GM23338 (cell line): ENCODE results near the gene CTDSP1. TPM values are rescaled to one million over a fixed set of nuclear protein-coding genes. Genes with fewer than 3 reads are reported as not detected.

Source experiments
- ATAC-seq: fragments of 200-7000 bp; cut with Tn5 transposase; 3 replicates; pipeline ENCODE4 v1.9.1; 2020
- DNase-seq: peaks from one replicate; pipeline ENCODE4 v3.0.0-alpha.2; 2015; ENCODE audit warnings: low spot score
- H2AFZ ChIP-seq: fragments of 200-600 bp; sonication (generic); 2 replicates; pipeline ENCODE4 v1.8.0; 2016; ENCODE audit warnings: antibody characterized with exemption, mild to moderate bottlenecking, moderate library complexity
- H3F3A ChIP-seq: fragments of 200-600 bp; sonication (generic); replicated peaks from 2 replicates; pipeline ENCODE4 v1.8.0; 2017; ENCODE audit warnings: antibody characterized with exemption, mixed run types, low read depth
- H3K27ac ChIP-seq: fragments of 200-600 bp; sonication (generic); 2 replicates; pipeline ENCODE4 v1.6.1; 2016; ENCODE audit warnings: low read depth
- H3K27me3 ChIP-seq: fragments of 200-600 bp; sonication (generic); 2 replicates; pipeline ENCODE4 v1.8.0; 2016; ENCODE audit warnings: mild to moderate bottlenecking, mixed run types, moderate library complexity; ENCODE audit not compliant: insufficient read depth
- H3K36me3 ChIP-seq: fragments of 200-600 bp; sonication (generic); 2 replicates; pipeline ENCODE4 v1.8.0; 2016; ENCODE audit warnings: mild to moderate bottlenecking; ENCODE audit not compliant: insufficient read depth
- H3K4me1 ChIP-seq: fragments of 200-600 bp; sonication (generic); 2 replicates; pipeline ENCODE4 v1.8.0; 2016; ENCODE audit warnings: mild to moderate bottlenecking, moderate library complexity; ENCODE audit not compliant: insufficient read depth
- H3K4me2 ChIP-seq: fragments of 200-600 bp; sonication (generic); 2 replicates; pipeline ENCODE4 v1.7.1; 2017; ENCODE audit warnings: mixed run types
- H3K4me3 ChIP-seq: fragments of 200-600 bp; sonication (generic); 2 replicates; pipeline ENCODE4 v1.6.1; 2016; ENCODE audit warnings: mixed run types
- H3K79me2 ChIP-seq: fragments of 200-600 bp; sonication (generic); replicated peaks from 2 replicates; pipeline ENCODE4 v1.8.0; 2017; ENCODE audit warnings: mild to moderate bottlenecking; ENCODE audit not compliant: insufficient read depth
- H3K9me2 ChIP-seq: fragments of 200-600 bp; sonication (generic); 2 replicates; pipeline ENCODE4 v1.8.0; 2017; ENCODE audit not compliant: insufficient read depth
- H4K20me1 ChIP-seq: fragments of 200-600 bp; sonication (generic); replicated peaks from 2 replicates; pipeline ENCODE4 v1.8.0; 2017; ENCODE audit warnings: mild to moderate bottlenecking; ENCODE audit not compliant: insufficient read depth
- H3K27ac Mint-ChIP-seq: 2 replicates; pipeline ENCODE4 v1.8.0; 2020; ENCODE audit warnings: inconsistent platforms, mild to moderate bottlenecking, moderate library complexity, mixed read lengths
- H3K27me3 Mint-ChIP-seq: 3 replicates; pipeline ENCODE4 v1.8.0; 2022; ENCODE audit warnings: low read depth, mild to moderate bottlenecking, moderate library complexity, mixed read lengths, inconsistent platforms; ENCODE audit not compliant: insufficient read depth, poor library complexity
- H3K36me3 Mint-ChIP-seq: 3 replicates; pipeline ENCODE4 v1.8.0; 2021; ENCODE audit warnings: low read depth, mild to moderate bottlenecking, inconsistent platforms, moderate library complexity, mixed read lengths
- H3K4me1 Mint-ChIP-seq: 3 replicates; pipeline ENCODE4 v1.8.0; 2020; ENCODE audit warnings: mild to moderate bottlenecking, inconsistent platforms, mixed read lengths
- H3K4me3 Mint-ChIP-seq: 3 replicates; pipeline ENCODE4 v1.8.0; 2021; ENCODE audit warnings: moderate library complexity, mild to moderate bottlenecking, inconsistent platforms, mixed read lengths
- H3K9me3 Mint-ChIP-seq: 3 replicates; pipeline ENCODE4 v1.8.0; 2020; ENCODE audit warnings: moderate library complexity, mild to moderate bottlenecking, inconsistent platforms, mixed read lengths
- CREB1 ChIP-seq: fragments of 250-450 bp; sonication (Bioruptor Pico); IDR thresholded peaks from 2 replicates; pipeline ENCODE4 v1.5.0; 2020; ENCODE audit warnings: low read depth, mild to moderate bottlenecking, moderate library complexity
- CTCF ChIP-seq, 2 experiments: fragments of 200-600 bp in 1 of 2; sonication (generic) in 1 of 2; conservative IDR thresholded peaks; 2 replicates each; pipeline versions ENCODE4 v1.5.1 to v1.6.1; 2016 to 2017; ENCODE audit warnings: antibody characterized with exemption in 2 of 2, low read depth in 2 of 2, mild to moderate bottlenecking in 2 of 2, moderate library complexity in 1 of 2
- ETS1 ChIP-seq: IDR thresholded peaks from 2 replicates; pipeline ENCODE4 v1.6.1; 2016; ENCODE audit warnings: antibody characterized with exemption
- EZH2 ChIP-seq: fragments of 200-600 bp; sonication (generic); IDR thresholded peaks from one replicate; pipeline ENCODE4 v1.8.0; 2017; ENCODE audit warnings: antibody characterized with exemption, mild to moderate bottlenecking, low read depth; ENCODE audit not compliant: unreplicated experiment
- EZH2phosphoT487 ChIP-seq: fragments of 200-600 bp; sonication (generic); IDR thresholded peaks from one replicate; pipeline ENCODE4 v1.8.1; 2018; ENCODE audit warnings: antibody characterized with exemption; ENCODE audit not compliant: unreplicated experiment
- JUNB ChIP-seq: IDR thresholded peaks from one replicate; pipeline ENCODE4 v1.6.1; 2016; ENCODE audit warnings: antibody characterized with exemption; ENCODE audit not compliant: unreplicated experiment
- NANOG ChIP-seq: IDR thresholded peaks from 2 replicates; pipeline ENCODE4 v1.6.1; 2016; ENCODE audit warnings: antibody characterized with exemption, borderline replicate concordance
- POLR2AphosphoS5 ChIP-seq: IDR thresholded peaks from 2 replicates; pipeline ENCODE4 v1.6.1; 2016; ENCODE audit warnings: antibody characterized with exemption, low read depth
- REST ChIP-seq: IDR thresholded peaks from one replicate; pipeline ENCODE4 v1.6.1; 2018; ENCODE audit warnings: antibody characterized with exemption; ENCODE audit not compliant: unreplicated experiment
- STAT1 ChIP-seq: IDR thresholded peaks from one replicate; pipeline ENCODE4 v1.6.1; 2016; ENCODE audit warnings: antibody characterized with exemption; ENCODE audit not compliant: unreplicated experiment
- ZNF114 ChIP-seq: fragments of 250-450 bp; sonication (Bioruptor Pico); IDR thresholded peaks from 2 replicates; pipeline ENCODE4 v1.5.0; 2020; ENCODE audit warnings: mild to moderate bottlenecking, moderate library complexity
- ZNF331 ChIP-seq: fragments of 250-450 bp; sonication (Bioruptor Pico); IDR thresholded peaks from 2 replicates; pipeline ENCODE4 v1.5.0; 2020; ENCODE audit warnings: low read depth, mild to moderate bottlenecking, moderate library complexity
- ZNF462 ChIP-seq: fragments of 250-450 bp; sonication (Bioruptor Pico); IDR thresholded peaks from 2 replicates; pipeline ENCODE4 v1.5.0; 2020; ENCODE audit warnings: mild to moderate bottlenecking, moderate library complexity
- polyA plus RNA-seq: library from polyadenylated mRNA; unstranded; fragments of >200 nt; fragmentation: Nextera tagmentation; extraction: Ambion mirVana; gene quantifications from 2 replicates; pipeline ENCODE4 v1.2.1, GENCODE V29; 2016
- total RNA-seq: library from RNA; depleted of rRNA; stranded (reverse); fragments of >200 nt; shearing (Covaris generic); gene quantifications from 2 replicates; pipeline ENCODE4 v1.2.3, GENCODE V29; 2014

Gene CTDSP1
- total and polyA plus RNA-seq, 2 experiments from 2014 or later = 6.7 to 21.8 TPM

GRCh38 chr2:218418717-218419458, 19.2 kb downstream of the CTDSP1 start, which contains the start of gene VIL1:
VIL1 (plus strand) TSS chr2:218419123; CDS start chr2:218423779, 4,656 bp downstream.
- H3K4me3 ChIP-seq = 0 out of 2 replicates have a peak within 1 kb of the TSS, but pooled peaks have one; percentile 17
- H3K27me3 Mint-ChIP-seq = peaks cover 11% of the 10 kb centered on the region
- ATAC-seq = peak; percentile 90
- peaks cover 6% of the 10 kb centered on the region; the same call in 2 of the 3 replicates for H3K4me1 Mint-ChIP-seq
- no peaks in the 10 kb centered on the region for H3K27me3 ChIP-seq
- peaks cover 10% of the 10 kb centered on the region; the same call in 1 of the 2 replicates for H3K4me1 ChIP-seq
- no peaks in the 10 kb centered on the region for H3K9me2 ChIP-seq
- H3K36me3 Mint-ChIP-seq = no peaks in the 10 kb centered on the region
- H3K4me2 ChIP-seq = peak within 1 kb of the TSS; percentile 60
- peak within 1 kb of the TSS; percentile 13; the same call in 1 of the 2 replicates for H3K27ac Mint-ChIP-seq
- H3K9me3 Mint-ChIP-seq = no peaks in the 10 kb centered on the region
- no peaks in the 10 kb centered on the region for H4K20me1 ChIP-seq
- no peak for TF ChIP-seq JUNB
- no peak for TF ChIP-seq ZNF114 (CRISPR knock-in tag)
- no peak for TF ChIP-seq CREB1
- TF ChIP-seq POLR2AphosphoS5 = no peak
- no peak for TF ChIP-seq EZH2
- TF ChIP-seq ETS1 = no peak
- TF ChIP-seq EZH2phosphoT487 = no peak
- no peak for TF ChIP-seq ZNF462
- TF ChIP-seq STAT1 = no peak
- TF ChIP-seq REST = no peak
- TF ChIP-seq NANOG = no peak
- no peak for TF ChIP-seq CTCF (conservative IDR thresholded peaks at IDR 0.05; ENCODE audit: low read depth in 2 of 2)
- no peak for TF ChIP-seq ZNF331
- DNase-seq = peak; percentile 63
- peak within 1 kb of the TSS; percentile 66; the same call in 1 of the 2 replicates for H2AFZ ChIP-seq
- H3K4me3 Mint-ChIP-seq = no peak within 1 kb of the TSS
- H3K27ac ChIP-seq = no peak within 1 kb of the TSS
- H3K36me3 ChIP-seq = no peaks in the 10 kb centered on the region
- no peaks in the 10 kb centered on the region for H3K79me2 ChIP-seq
- H3F3A ChIP-seq = no peaks in the 10 kb centered on the region
